Esophagus squamous epithelium (tissue), 4 donors: ENCODE results near the gene NYAP1.

Source experiments
- POLR2A ChIP-seq, 4 donors: fragments of 450-650 bp; IDR thresholded peaks; one replicate each; pipeline ENCODE4 v1.6.1; 2017; ENCODE audit warnings: antibody characterized with exemption in 4 of 4, mild to moderate bottlenecking in 4 of 4, moderate library complexity in 3 of 4
- TF ChIP-seq, protein P1 (sequence below), 6 experiments: fragments of 450-650 bp in 4 of 6; fragments of 200-600 bp in 2 of 6; sonication (generic) in 2 of 6; IDR thresholded peaks; one replicate each; pipeline ENCODE4 v1.5.1; 2016 to 2019; ENCODE audit warnings: antibody characterized with exemption in 6 of 6, mild to moderate bottlenecking in 4 of 6, moderate library complexity in 4 of 6

- TF ChIP-seq, protein P1, sequence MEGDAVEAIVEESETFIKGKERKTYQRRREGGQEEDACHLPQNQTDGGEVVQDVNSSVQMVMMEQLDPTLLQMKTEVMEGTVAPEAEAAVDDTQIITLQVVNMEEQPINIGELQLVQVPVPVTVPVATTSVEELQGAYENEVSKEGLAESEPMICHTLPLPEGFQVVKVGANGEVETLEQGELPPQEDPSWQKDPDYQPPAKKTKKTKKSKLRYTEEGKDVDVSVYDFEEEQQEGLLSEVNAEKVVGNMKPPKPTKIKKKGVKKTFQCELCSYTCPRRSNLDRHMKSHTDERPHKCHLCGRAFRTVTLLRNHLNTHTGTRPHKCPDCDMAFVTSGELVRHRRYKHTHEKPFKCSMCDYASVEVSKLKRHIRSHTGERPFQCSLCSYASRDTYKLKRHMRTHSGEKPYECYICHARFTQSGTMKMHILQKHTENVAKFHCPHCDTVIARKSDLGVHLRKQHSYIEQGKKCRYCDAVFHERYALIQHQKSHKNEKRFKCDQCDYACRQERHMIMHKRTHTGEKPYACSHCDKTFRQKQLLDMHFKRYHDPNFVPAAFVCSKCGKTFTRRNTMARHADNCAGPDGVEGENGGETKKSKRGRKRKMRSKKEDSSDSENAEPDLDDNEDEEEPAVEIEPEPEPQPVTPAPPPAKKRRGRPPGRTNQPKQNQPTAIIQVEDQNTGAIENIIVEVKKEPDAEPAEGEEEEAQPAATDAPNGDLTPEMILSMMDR (IDR thresholded peaks at IDR 0.05), result peak in 2 of 6 experiments; percentile 17 to 30
- TF ChIP-seq POLR2A (IDR thresholded peaks at IDR 0.05), result no peak
Measured at GRCh38 chr7:100476903-100477870, 6.5 kb upstream of the NYAP1 start.
